Common myeloid progenitor, CD34-positive (primary cell): ENCODE results near the gene SCAPER.

Experiments
- CTCF ChIA-PET: fragments of 350-600 bp; sonication (Branson Sonifier 250); formaldehyde crosslinking; loops from one replicate; lab custom pipeline; 2021; ENCODE audit warnings: antibody characterized with exemption; lab: Charles Lee
- POLR2A ChIA-PET: fragments of 350-600 bp; sonication (Branson Sonifier 250); formaldehyde crosslinking; loops from one replicate; lab custom pipeline; 2021; ENCODE audit warnings: antibody characterized with exemption; lab: Charles Lee
- DNase-seq, 3 donors: peaks; one replicate each; pipeline versions ENCODE4 v3.0.0 to v3.0.0-alpha.2; 2013
- H3K27ac ChIP-seq, 2 experiments: 1 replicate in 1 of 2; 2 replicates in 1 of 2; pipeline ENCODE4 v1.7.0; 2013; ENCODE audit warnings: inconsistent platforms in 2 of 2, low read length in 2 of 2, mild to moderate bottlenecking in 2 of 2, low read depth in 1 of 2, moderate library complexity in 1 of 2; ENCODE audit not compliant: severe bottlenecking in 2 of 2, insufficient read depth in 1 of 2, poor library complexity in 1 of 2
- H3K27me3 ChIP-seq, 5 experiments: replicated peaks in 2 of 5; 1 replicate in 3 of 5; 2 replicates in 2 of 5; pipeline versions ENCODE4 v1.6.1 to v1.7.0; 2013; ENCODE audit warnings: low read length in 4 of 5, mild to moderate bottlenecking in 2 of 5, moderate library complexity in 2 of 5, inconsistent platforms in 1 of 5; ENCODE audit not compliant: insufficient read depth in 5 of 5, control insufficient read depth in 4 of 5
- H3K36me3 ChIP-seq, 4 experiments: 1 replicate in 2 of 4; 2 replicates in 2 of 4; pipeline versions ENCODE4 v1.6.1 to v1.7.0; 2013; ENCODE audit warnings: low read length in 3 of 4, control low read depth in 1 of 4, mild to moderate bottlenecking in 1 of 4; ENCODE audit not compliant: control insufficient read depth in 4 of 4, insufficient read depth in 4 of 4
- H3K4me1 ChIP-seq, 4 experiments: 1 replicate in 3 of 4; 2 replicates in 1 of 4; pipeline versions ENCODE4 v1.6.1 to v1.7.1; 2013; ENCODE audit warnings: low read length in 3 of 4, mild to moderate bottlenecking in 3 of 4, control low read depth in 1 of 4, inconsistent platforms in 1 of 4, moderate library complexity in 1 of 4; ENCODE audit not compliant: control insufficient read depth in 4 of 4, insufficient read depth in 4 of 4; ENCODE audit errors: control extremely low read depth in 1 of 4
- H3K4me3 ChIP-seq, 7 experiments: 1 replicate in 4 of 7; 2 replicates in 3 of 7; pipeline versions ENCODE4 v1.5.1 to v1.7.0; 2013; ENCODE audit warnings: mild to moderate bottlenecking in 7 of 7, low read length in 6 of 7, moderate library complexity in 6 of 7, inconsistent platforms in 2 of 7, low read depth in 2 of 7, control low read depth in 1 of 7; ENCODE audit not compliant: insufficient read depth in 4 of 7, control insufficient read depth in 1 of 7; ENCODE audit errors: extremely low read depth in 1 of 7
- H3K9me3 ChIP-seq, 5 experiments: 1 replicate in 4 of 5; 2 replicates in 1 of 5; pipeline versions ENCODE4 v1.6.1 to v1.7.1; 2013; ENCODE audit warnings: low read length in 4 of 5, mild to moderate bottlenecking in 2 of 5, inconsistent platforms in 1 of 5, low read depth in 1 of 5, moderate library complexity in 1 of 5; ENCODE audit not compliant: control insufficient read depth in 4 of 5, insufficient read depth in 2 of 5; ENCODE audit errors: control extremely low read depth in 1 of 5
- WGBS: methylation state at CpG from one replicate; pipeline ENCODE4 v1.1.5; 2013; ENCODE audit not compliant: insufficient coverage; 5-methylcytosine and 5-hydroxymethylcytosine counted together

The SCAPER gene

DNA sequence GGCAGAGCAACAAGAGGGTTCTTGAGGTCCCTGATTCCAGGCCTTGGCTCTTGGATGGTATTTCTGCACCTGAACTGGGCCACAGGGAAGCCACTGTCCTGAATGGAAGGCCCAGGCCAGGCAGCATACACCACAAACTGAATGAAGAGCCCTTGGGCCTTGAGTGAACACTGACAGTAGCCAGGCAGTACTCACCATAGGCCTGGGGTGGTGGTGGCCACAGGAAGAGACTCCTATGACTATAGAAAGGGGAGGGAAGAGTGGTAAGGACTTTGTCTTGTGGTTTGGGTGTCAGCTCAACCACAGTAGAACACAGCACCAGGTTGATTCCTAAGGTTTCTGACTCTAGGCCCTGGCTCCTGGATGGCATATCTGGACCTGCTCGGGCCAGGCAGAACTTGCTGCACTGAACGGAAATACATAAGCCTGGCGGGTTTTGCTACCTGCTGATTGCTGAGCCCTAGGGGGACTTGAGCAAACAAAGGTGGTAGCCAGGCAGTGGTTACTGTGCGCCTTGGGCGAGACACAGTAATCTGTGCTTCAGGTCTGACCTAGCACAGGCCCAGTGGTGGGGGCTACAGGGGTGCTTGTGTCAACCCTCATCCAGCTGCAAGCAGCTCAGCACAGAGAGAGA lies 327.1 kb downstream of the SCAPER start:
- 98% methylated on average over 4 of the region's 5 CpGs for WGBS
- Histone ChIP-seq H3K4me3 (no peak overlapping the region), H3K27ac (no peak overlapping the region), H3K36me3 (no peaks in the 10 kb centered on the region), H3K4me1 (peaks cover 0 to 6% (median 3%) of the 10 kb centered on the region in 4 experiments), H3K9me3 (peaks cover 0 to 27% (median 4%) of the 10 kb centered on the region in 5 experiments), H3K27me3 (no peaks in the 10 kb centered on the region)
- CTCF ChIA-PET, result no interaction called here
- POLR2A ChIA-PET, result no interaction called here
- no peak for DNase-seq

DNA sequence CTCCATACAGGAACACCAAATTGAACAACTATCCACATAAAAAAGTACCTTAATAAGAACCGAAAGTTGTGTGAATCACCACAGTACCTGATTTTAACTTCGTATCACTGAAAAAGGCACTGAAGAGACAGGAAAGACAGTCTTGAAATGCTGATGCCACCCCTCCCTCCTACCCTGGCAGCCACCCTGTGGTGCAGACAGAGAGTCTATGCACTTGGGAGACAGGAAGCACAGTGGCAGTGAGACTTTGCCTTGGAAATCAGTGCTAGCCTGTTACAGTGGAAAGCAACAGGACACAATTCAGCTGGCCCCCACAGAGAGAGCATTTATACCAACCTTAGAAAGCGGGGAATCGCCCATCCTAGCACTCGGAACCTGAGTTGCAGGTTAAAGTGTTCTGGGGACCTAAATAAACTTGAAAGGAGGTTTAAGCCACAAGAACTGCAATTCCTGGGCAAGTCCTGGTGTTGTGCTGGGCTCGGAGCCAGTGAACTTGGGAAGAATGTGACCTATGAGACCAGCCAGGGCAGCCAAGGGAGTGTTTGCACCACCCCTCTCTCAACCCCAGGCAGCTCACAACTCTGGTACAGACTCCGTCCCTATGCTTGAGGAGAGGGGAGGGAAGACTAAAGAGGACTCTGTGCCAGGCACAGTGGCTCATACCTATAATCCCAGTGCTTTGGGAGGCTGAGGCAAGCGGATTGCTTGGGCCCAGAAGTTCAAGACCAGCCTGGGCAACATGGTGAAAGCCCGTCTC lies 328.4 kb downstream of the SCAPER start:
- Histone ChIP-seq H3K4me3 (no peak overlapping the region), H3K4me1 (peaks cover 0 to 6% (median 3%) of the 10 kb centered on the region in 4 experiments), H3K27ac (no peak overlapping the region), H3K27me3 (no peaks in the 10 kb centered on the region), H3K36me3 (peaks cover 0 to 3% (median 0%) of the 10 kb centered on the region in 4 experiments), H3K9me3 (peaks cover 0 to 14% (median 0%) of the 10 kb centered on the region in 5 experiments)
- ChIA-PET CTCF (no interaction called here), POLR2A (no interaction called here)
- no peak for DNase-seq
- 95% methylated on average over 8 of the region's 9 CpGs for WGBS

DNA sequence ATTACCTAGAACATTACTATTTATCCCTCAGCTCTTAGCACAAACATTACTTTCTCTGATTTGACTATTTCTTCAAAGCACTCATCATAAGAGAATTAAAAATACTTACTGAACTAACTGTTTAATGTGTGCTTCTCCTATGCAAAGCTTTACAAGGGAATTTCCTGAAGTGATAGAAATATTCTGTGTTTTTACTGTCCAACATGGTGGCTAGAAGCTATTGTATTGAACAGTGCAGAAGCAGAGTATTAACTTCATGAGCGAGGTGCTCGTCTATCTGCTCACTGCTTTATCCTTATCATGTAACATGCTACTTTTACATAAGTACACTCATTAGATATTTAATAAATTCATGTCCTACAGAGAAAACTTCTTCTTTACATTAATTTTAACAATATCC lies 329.5 kb downstream of the SCAPER start:
- ChIA-PET POLR2A (no interaction called here), CTCF (no interaction called here)

DNA sequence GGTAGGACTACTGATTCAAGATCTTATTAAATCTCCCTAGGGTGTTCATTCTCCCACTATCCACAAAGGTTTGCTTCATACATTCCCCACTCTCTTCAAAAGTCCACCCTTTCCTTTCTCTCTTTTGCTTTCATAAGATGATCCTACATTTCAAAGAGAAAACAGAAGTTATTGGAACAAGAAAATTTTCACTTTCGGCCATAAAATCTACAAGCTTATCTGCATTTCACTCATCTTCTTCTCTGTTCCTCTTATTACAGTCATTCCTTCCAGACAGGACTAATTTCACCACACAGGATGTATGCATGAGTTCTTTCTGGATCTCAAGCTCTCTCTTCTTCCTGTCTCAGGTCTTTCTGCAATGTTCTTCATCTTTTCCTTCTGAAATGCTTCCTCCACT lies 329.9 kb downstream of the SCAPER start:
- ChIA-PET POLR2A (no interaction called here), CTCF (no interaction called here)
- H3K36me3 ChIP-seq, result peaks cover 0 to 13% (median 4%) of the 10 kb centered on the region in 4 experiments

More for the DNA sequence above, 329.5 kb downstream of the SCAPER start:
- H3K27me3 ChIP-seq, result no peaks in the 10 kb centered on the region
- H3K9me3 ChIP-seq, result peaks cover 0 to 8% (median 1%) of the 10 kb centered on the region in 5 experiments
- DNase-seq, result no peak
- peaks cover 0 to 6% (median 3%) of the 10 kb centered on the region in 4 experiments for H3K4me1 ChIP-seq
- no peak overlapping the region for H3K27ac ChIP-seq
- H3K36me3 ChIP-seq, result peaks cover 0 to 11% (median 2%) of the 10 kb centered on the region in 4 experiments
- WGBS, result no CpG with 5 or more reads among the region's 2 CpGs
- H3K4me3 ChIP-seq, result no peak overlapping the region

DNA sequence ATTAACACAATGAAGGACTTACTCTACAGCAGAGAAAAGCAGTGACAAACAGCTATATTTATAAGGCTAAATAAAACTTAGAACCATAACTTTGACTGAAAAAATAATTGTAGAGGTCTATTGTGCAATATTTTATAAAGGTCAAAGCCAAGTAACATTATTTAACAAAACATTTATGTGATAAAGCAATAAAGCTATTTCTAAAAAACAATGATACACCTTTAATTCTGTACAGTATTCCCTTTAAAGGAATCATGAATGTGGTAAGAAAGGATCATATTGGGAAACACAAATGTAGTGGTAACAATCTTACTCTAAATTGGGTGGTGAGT lies 332.2 kb downstream of the SCAPER start:
- Histone ChIP-seq H3K4me3 (no peak overlapping the region), H3K4me1 (peaks cover 0 to 6% (median 3%) of the 10 kb centered on the region in 4 experiments), H3K27me3 (no peaks in the 10 kb centered on the region), H3K36me3 (peaks cover 0 to 16% (median 4%) of the 10 kb centered on the region in 4 experiments), H3K27ac (no peak overlapping the region), H3K9me3 (peaks cover 0 to 15% (median 5%) of the 10 kb centered on the region in 5 experiments)
- POLR2A ChIA-PET, result no interaction called here
- CTCF ChIA-PET, result no interaction called here
- DNase-seq, result no peak

More for the DNA sequence above, 329.9 kb downstream of the SCAPER start:
- peaks cover 0 to 6% (median 3%) of the 10 kb centered on the region in 4 experiments for H3K4me1 ChIP-seq
- no peak overlapping the region for H3K27ac ChIP-seq
- H3K4me3 ChIP-seq, result no peak overlapping the region
- WGBS, result 60% methylated on average over 1 of the region's 1 CpG
- H3K27me3 ChIP-seq, result no peaks in the 10 kb centered on the region
- peaks cover 0 to 9% (median 4%) of the 10 kb centered on the region in 5 experiments for H3K9me3 ChIP-seq
- DNase-seq, result peak in 2 of 3 donors; percentile 8 to 25

DNA sequence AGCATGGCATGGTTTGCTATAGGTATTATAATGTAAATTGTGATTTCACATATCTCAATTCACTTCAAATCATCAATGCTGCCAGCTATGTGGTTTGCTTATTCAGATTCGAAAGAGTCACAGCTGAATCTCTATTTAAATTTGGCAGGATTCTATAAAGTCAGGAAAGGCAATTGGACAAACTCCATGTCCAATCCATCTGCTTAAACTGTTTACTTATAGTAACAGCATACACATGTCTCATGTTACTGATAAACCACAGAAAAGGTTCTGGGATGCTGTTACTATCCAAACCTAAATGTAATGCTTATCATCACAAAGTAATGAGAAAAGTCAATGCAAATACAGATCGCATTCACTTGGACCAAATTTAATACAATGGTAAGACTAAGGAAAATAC lies 338.9 kb downstream of the SCAPER start:
- peaks cover 0 to 10% (median 4%) of the 10 kb centered on the region in 4 experiments for H3K36me3 ChIP-seq
- no peak overlapping the region for H3K4me3 ChIP-seq
- no CpG with 5 or more reads among the region's 2 CpGs for WGBS
- H3K27ac ChIP-seq, result no peak overlapping the region
- CTCF ChIA-PET, result interaction anchor here (0.9 kb wide), 1 partner anchor 8 kb away, joined by 3 read pairs; no protein-coding TSS in a partner anchor
- DNase-seq, result no peak
- H3K9me3 ChIP-seq, result peaks cover 0 to 15% (median 5%) of the 10 kb centered on the region in 5 experiments
- POLR2A ChIA-PET, result no interaction called here
- H3K4me1 ChIP-seq, result no peaks in the 10 kb centered on the region
- H3K27me3 ChIP-seq, result no peaks in the 10 kb centered on the region

DNA sequence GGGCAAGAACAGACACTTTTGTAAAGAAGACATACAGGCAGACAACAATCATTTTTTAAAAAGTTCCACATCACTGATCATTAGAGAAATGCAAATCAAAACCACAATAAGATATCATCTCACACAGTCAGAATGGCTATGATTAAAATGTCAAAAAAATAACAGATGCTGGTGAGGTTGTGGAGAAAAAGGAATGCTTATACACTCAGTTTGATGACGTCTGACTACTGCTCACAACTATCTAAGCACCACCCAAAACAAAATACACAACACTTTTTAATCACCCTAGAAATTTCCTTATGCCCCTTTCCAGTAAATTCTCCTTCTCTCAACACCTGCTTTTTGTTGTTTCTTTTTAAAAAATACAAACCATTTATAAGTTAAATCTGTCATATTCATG lies 339.8 kb downstream of the SCAPER start:
- POLR2A ChIA-PET, result no interaction called here
- no CpG with 5 or more reads among the region's 1 CpG for WGBS
- CTCF ChIA-PET, result interaction anchor here (0.9 kb wide), 1 partner anchor 8 kb away, joined by 3 read pairs; no protein-coding TSS in a partner anchor

More for the DNA sequence above, 339.8 kb downstream of the SCAPER start:
- DNase-seq, result no peak
- Histone ChIP-seq H3K9me3 (peaks cover 0 to 11% (median 4%) of the 10 kb centered on the region in 5 experiments), H3K27me3 (no peaks in the 10 kb centered on the region), H3K36me3 (peaks cover 0 to 2% (median under 1%) of the 10 kb centered on the region in 4 experiments), H3K27ac (no peak overlapping the region), H3K4me1 (no peaks in the 10 kb centered on the region), H3K4me3 (no peak overlapping the region)
